ENCODE results near the gene EML4.

EML4 gene

GRCh38 chr2:42196403-42197267, 27.5 kb downstream of the EML4 start:
- no peak for DNase-seq

- no peak for DNase-seq
These were observed 28.6 kb downstream of the EML4 start for GRCh38 chr2:42197792-42198191.

GRCh38 chr2:42198466-42198865, 29.3 kb downstream of the EML4 start:
- no peak for DNase-seq

- no peak for DNase-seq
These were observed 29.8 kb downstream of the EML4 start for GRCh38 chr2:42199002-42199401.

- no peak for DNase-seq
These were observed 30.5 kb downstream of the EML4 start for GRCh38 chr2:42199626-42200025.

GRCh38 chr2:42200926-42201855, 32.0 kb downstream of the EML4 start:
- no peak for DNase-seq

- no peak for DNase-seq
These were observed 33.5 kb downstream of the EML4 start for GRCh38 chr2:42202634-42203008.

- DNase-seq = no peak
These were observed 34.6 kb downstream of the EML4 start for GRCh38 chr2:42203792-42204191.

GRCh38 chr2:42205337-42205736, 36.2 kb downstream of the EML4 start:
- no peak for DNase-seq

- no peak for DNase-seq
These were observed 38.7 kb downstream of the EML4 start for GRCh38 chr2:42207826-42208225.

- DNase-seq = no peak
These were observed 41.0 kb downstream of the EML4 start for GRCh38 chr2:42210203-42210602.

GRCh38 chr2:42211291-42211690, 42.1 kb downstream of the EML4 start:
- no peak for DNase-seq

GRCh38 chr2:42214669-42215068, 45.5 kb downstream of the EML4 start:
- no peak for DNase-seq

- DNase-seq = no peak
These were observed 47.5 kb downstream of the EML4 start for GRCh38 chr2:42216694-42217093.

- no peak for DNase-seq
These were observed 48.2 kb downstream of the EML4 start for GRCh38 chr2:42217307-42217706.

GRCh38 chr2:42217914-42218313, 48.8 kb downstream of the EML4 start:
- no peak for DNase-seq

GRCh38 chr2:42218712-42219111, 49.6 kb downstream of the EML4 start:
- DNase-seq = no peak

- DNase-seq = no peak
These were observed 50.0 kb downstream of the EML4 start for GRCh38 chr2:42219160-42219559.

GRCh38 chr2:42220566-42220965, 51.4 kb downstream of the EML4 start:
- no peak for DNase-seq

- no peak for DNase-seq
These were observed 54.1 kb downstream of the EML4 start for GRCh38 chr2:42223067-42223854.

GRCh38 chr2:42223855-42224268, 54.7 kb downstream of the EML4 start:
- DNase-seq = no peak

- no peak for DNase-seq
These were observed 55.4 kb downstream of the EML4 start for GRCh38 chr2:42224422-42225067.

- DNase-seq = no peak
These were observed 56.4 kb downstream of the EML4 start for GRCh38 chr2:42225573-42225972.

All from left hindlimb (tissue), 1 donor.